KG1 (cell line): ENCODE measurements around the gene MCCD1.

Experiments
- DNase-seq: peaks from one replicate; lab custom pipeline; 2025; lab: John Stamatoyannopoulos, UW

The MCCD1 gene

GRCh38 chr6:31543639-31544038 is 14.9 kb downstream of the MCCD1 start:
- no peak for DNase-seq

DNA sequence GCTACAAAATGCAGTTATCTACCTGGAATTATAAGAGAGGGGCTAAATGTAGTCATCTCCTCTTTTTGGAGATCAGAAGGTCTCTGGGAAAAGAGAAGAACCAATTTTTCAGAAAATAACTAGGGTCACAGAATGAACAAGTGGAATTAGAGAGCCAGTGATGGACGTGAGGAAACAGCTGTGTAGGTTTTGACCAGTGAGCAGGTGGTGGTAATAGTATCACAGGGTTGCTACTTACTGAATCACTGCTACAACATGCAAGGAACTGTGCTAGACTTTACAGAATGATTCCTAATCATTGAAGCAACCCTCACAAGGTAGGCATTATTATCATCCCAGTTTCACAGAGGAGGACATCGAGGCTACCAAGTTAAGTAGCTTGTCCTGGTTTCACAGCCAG is 15.9 kb downstream of the MCCD1 start:
- DNase-seq, result no peak

GRCh38 chr6:31545291-31545690 is 16.5 kb downstream of the MCCD1 start:
- DNase-seq, result no peak

- DNase-seq, result peak; percentile 68
These were observed 17.7 kb downstream of the MCCD1 start, which contains the start of gene ATP6V1G2 for GRCh38 chr6:31546339-31546957. Gene ATP6V1G2, minus strand, starts transcription at chr6:31546608. Its CDS starts 49 bp downstream, at chr6:31546559.

DNA sequence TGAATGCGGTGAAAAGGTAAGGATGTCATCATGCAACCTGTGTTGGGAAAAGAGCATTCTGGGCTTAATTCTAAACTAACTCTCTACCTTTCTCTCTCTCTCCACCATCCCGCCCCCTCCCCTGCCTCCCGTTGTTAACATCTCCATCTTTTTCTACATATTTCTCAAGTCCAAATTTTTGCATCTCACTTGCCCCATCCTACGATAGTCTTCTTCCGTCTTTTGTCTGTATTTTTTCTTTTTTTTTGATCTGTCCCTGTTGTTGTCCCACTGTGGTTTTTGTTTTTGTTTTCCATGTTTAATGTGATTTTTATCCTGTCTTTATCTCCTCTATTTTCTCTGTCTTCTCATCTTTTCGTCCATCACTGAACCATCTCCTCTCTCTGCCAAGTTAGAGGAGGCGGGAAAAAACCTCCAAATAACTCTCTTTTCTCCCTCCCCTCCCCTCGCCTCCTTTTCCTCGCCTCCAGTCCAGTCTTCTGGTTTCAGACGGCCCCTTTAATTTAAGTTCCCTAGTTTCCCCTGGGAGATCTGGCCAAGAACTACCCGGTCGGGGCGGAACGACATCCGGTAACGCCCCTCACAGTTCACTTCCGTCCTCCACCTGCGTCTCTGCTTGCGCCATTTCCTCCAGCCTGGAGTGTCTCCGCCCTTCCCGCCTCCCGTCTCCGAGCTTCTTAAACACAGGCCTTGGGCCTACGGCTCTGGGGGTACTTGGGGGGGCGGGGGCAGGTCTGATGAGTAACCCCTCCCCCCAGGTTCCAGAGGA is 18.4 kb downstream of the MCCD1 start, which contains the start of gene NFKBIL1:
TSS of gene NFKBIL1 (plus strand) at position 651 of the 769 bp plus-strand sequence. CDS start at position 738, 87 bp downstream.
- peak; percentile 88 for DNase-seq

- no peak for DNase-seq
These were observed 19.2 kb downstream of the MCCD1 start for GRCh38 chr6:31547727-31548543.

DNA sequence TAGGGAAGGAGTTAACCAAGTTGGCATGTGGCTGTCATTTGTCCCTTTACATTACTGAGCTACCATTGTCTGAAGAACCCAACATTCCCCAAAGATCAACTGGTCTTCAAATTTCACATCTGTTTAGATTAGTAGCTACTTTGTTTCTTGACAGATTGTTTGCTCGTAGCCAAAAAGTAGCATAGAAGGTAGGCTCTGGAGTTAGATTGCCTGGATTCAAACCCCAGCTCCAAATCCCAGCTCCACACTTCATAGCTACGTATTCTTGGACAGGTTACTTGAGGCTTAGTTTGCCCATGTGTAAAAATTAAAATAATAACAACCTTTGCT is 19.7 kb downstream of the MCCD1 start:
- DNase-seq, result no peak

DNA sequence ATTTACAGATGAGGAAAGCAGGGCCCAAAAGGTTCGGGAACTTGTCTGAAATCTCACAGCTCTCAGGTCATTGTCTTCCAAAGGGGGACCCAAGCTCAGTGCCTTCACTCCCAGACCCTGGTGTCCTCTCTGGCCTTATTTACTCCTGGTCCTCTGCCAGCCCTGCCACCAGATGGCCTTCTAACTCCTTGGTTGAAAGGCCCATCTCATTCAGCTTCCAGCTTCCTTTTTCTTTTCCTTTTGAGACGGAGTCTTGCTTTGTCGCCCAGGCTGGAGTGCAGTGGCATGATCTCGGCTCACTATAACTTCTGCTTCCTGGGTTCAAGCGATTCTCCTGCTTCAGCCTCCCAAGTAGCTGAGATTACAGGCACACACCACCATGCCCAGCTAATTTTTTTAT is 22.6 kb downstream of the MCCD1 start:
- peak; percentile 46 for DNase-seq

GRCh38 chr6:31556307-31556706 is 27.5 kb downstream of the MCCD1 start:
- no peak for DNase-seq

DNA sequence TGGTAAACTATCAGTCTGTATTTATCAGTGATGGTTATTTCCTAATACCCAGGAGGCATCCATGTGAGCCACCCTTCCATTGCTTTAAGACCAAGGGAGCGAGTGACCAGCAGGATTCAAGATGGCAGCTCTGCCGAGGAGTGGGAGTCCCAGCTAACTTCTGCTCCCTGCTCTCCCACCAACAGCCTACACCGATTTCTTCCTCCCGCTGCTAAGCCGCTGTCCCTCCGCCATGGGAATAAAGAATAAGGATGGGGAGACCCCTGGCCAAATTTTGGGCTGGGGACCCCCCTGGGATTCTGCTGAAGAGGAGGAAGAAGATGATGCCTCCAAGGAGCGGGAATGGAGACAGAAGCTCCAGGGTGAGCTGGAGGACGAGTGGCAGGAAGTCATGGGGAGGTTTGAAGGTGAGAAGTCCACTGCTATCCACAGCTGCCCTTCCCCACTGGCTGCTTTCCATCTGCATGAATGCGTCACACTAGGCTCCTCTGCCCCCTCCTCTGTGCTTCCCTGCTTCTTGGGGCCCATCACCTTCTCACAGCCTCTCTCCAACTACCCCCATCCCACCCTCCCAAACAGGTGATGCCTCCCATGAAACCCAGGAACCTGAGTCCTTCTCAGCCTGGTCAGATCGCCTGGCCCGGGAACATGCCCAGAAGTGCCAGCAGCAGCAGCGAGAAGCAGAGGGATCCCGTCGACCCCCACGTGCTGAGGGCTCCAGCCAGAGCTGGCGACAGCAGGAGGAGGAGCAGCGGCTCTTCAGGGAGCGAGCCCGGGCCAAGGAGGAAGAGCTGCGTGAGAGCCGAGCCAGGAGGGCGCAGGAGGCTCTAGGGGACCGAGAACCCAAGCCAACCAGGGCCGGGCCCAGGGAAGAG is 28.9 kb downstream of the MCCD1 start:
- no peak for DNase-seq

DNA sequence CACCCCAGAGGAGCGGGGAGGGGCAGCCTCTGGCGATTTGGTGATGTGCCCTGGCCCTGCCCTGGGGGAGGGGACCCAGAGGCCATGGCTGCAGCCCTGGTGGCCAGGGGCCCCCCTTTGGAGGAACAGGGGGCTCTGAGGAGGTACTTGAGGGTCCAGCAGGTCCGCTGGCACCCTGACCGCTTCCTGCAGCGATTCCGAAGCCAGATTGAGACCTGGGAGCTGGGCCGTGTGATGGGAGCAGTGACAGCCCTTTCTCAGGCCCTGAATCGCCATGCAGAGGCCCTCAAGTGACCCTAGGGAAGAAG is 29.5 kb downstream of the MCCD1 start:
- DNase-seq, result no peak

DNA sequence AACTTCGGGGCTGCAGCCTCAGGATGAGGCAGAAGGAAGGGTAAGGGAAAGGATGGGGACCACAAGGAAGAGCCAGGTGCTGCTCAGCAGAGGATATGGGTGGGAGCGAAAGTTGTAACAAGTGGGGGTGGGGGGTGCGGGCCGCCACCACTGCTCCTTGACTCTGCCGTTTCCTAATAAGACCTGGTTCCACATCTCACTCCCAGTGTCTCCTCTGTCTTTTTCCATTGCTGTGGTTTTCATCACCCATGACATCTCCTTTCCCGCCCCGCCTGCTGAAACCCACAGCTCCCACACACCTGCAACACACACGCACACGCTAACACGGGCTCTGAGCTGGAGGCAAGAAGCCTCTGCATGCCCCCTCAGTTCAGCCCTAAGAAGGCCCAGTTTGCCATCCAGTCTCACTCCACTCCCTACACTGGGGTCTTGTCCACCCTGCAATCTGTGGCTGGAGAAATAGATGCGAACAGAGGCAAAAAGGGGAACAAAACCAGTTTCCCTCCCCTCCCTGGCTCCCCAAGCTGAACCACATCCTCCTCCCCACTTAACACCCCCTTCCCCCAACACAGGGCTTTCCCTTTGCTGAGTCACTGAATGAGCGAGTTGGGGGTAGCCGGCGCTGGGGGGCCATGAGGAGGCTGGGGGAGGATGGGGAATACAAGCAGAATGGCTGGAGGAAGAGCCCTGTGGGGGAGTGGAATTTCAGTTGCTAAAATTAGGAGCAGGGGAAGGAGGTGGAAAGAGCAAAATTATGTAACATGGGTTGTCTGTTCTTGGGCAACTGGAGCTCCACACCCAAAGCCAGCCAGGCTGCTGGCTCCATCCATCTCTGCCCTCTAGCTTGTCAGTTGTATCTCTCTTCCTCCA is 30.1 kb downstream of the MCCD1 start:
- DNase-seq, result peak; percentile 73

- no peak for DNase-seq
These were observed 30.8 kb downstream of the MCCD1 start for GRCh38 chr6:31559606-31559957.

GRCh38 chr6:31559958-31560696 is 31.4 kb downstream of the MCCD1 start:
- DNase-seq, result peak; percentile 52

DNA sequence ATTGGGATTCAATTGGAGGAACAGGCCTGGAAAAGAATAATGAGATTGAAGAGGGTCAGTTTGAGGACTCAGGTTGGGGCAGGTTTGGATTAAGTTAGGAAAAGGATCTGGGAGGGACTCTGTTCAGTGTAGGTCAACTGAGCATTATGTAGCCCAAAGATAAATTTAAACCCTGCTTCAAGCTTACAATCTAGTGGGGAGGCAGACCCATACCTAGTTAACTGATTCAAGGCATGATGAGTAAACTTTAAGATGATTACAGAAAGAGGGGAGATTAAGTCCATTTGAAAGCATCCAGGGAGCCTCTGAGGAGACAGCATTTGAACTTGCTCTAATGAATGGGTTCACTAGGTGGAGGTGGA is 31.9 kb downstream of the MCCD1 start:
- DNase-seq, result no peak

DNA sequence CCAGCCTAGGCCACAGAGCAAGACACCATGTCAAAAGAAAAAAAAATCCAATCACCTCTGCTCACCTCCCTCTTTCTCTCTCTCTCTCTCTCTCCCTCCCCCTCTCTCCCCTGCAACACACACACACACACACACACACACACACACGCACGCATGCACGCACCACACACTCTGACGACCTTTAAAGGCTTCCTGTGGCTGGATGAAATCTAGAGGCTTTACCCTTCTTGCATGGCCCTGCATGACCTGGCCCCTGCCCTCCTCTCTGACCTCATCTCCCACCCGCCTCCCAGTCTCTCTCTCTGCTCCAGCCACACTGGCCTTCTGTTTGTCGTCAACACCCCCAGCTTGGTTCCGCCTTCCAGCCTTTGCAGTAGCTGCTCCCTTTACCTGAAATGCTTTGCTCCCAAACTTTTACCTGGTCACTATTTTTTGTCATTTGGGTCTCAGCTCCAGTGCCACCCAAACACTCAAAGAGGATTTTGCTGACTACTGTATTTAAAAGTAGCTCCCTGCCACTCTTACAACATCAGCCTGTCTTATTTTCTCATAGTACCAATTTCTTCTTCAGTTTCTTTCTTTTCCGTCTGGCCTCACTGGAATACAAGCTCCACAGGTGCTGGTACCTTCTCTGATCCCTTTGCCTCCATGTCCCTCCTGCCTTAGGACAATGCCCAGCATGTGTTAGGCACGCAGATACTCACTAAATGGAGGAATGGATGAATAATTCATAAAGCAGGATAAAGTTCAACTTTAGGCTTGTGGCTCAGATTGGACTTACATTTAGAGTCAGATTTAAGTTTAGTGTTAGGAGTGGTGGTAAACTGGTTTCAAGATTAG is 39.0 kb downstream of the MCCD1 start:
- DNase-seq, result no peak

DNA sequence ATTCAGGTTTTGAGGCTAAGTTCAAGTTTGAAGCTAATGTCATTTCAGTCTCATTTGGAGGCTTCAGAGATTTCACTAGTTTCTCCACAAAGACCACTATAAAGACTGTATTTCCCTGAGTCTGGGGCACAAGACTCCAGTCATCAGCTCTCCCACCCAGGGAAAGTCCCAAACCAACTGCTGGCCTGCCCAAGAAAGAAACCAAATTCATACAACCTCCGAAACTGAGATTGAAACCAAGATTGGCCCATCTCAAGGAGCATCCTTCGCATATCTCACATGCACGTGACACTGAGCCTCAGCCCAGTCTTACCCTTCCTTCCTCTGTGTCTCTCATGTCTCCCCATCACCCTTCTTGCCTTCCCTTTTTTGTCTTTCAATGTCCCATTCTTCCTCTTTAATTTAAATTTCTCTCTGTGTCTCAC is 39.8 kb downstream of the MCCD1 start:
- no peak for DNase-seq

DNA sequence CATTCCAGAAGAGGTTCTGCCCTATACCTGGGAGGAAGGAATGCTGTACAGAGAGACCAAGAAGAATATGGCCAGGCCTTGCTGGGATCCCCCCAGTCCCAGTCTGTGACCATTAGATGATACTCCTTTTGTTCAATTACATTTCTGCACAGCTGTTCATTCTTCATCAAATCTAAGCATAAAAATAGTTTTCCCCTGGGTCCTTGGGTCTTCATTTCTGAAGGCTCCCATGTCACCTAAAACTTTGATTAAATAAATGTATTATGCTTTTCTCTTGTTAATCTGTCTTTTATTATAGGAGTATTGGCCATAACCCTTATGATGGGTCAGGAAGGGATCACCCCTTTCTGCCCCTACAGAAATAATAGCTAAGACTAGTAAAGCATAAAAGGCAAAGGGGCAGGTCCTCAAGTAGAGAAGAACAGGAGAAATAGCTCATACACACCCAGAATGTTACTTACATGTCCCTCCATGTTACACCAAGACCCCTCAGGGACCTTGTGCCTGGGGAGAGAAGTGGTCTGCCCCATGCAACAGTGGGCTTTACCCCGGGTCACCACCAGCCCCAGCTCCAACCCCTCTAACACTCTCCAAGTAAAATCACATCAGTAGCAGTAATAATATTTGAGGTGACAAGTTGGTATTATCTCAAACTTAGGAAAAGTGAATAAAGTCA is 41.2 kb downstream of the MCCD1 start:
- DNase-seq, result no peak
